CD8-positive, alpha-beta memory T cell (primary cell): Measurements from ENCODE around the gene IQSEC1. TPM values are rescaled to one million over a fixed set of nuclear protein-coding genes. Genes with fewer than 3 reads are reported as not detected.

Source experiments
- CTCF ChIA-PET: fragments of 350-600 bp; sonication (Branson Sonifier 250); formaldehyde crosslinking; loops from one replicate; lab custom pipeline; 2021; ENCODE audit warnings: antibody characterized with exemption; lab: Charles Lee
- POLR2A ChIA-PET: fragments of 350-600 bp; sonication (Branson Sonifier 250); formaldehyde crosslinking; loops from one replicate; lab custom pipeline; 2021; ENCODE audit warnings: antibody characterized with exemption; lab: Charles Lee
- DNase-seq, 5 donors: peaks; one replicate each; pipeline versions ENCODE4 v3.0.0 to v3.0.0-alpha.2; 2020 to 2022; ENCODE audit warnings: mixed read lengths in 1 of 5
- H3K27ac ChIP-seq: one replicate; pipeline ENCODE4 v1.7.0; 2013; ENCODE audit warnings: low read depth, mild to moderate bottlenecking, low read length, moderate library complexity
- H3K27me3 ChIP-seq: 2 replicates; pipeline ENCODE4 v1.7.0; 2013; ENCODE audit warnings: low read length, mild to moderate bottlenecking; ENCODE audit not compliant: insufficient read depth, poor library complexity, severe bottlenecking
- H3K36me3 ChIP-seq: 2 replicates; pipeline ENCODE4 v1.7.0; 2013; ENCODE audit warnings: mild to moderate bottlenecking, low read length, moderate library complexity; ENCODE audit not compliant: insufficient read depth
- H3K4me1 ChIP-seq: 2 replicates; pipeline ENCODE4 v1.7.0; 2013; ENCODE audit warnings: mild to moderate bottlenecking, low read length, moderate library complexity; ENCODE audit not compliant: insufficient read depth
- H3K4me3 ChIP-seq: 2 replicates; pipeline ENCODE4 v1.7.0; 2013; ENCODE audit warnings: mild to moderate bottlenecking, low read length
- H3K9me3 ChIP-seq: 2 replicates; pipeline ENCODE4 v1.7.0; 2013; ENCODE audit warnings: mild to moderate bottlenecking, low read length
- H3K27ac Mint-ChIP-seq, 8 donors: one replicate each; pipeline ENCODE4 v1.8.0; 2020 to 2021; ENCODE audit warnings: mixed read lengths in 8 of 8, mild to moderate bottlenecking in 6 of 8, inconsistent platforms in 3 of 8, moderate library complexity in 3 of 8
- H3K27me3 Mint-ChIP-seq, 2 donors: one replicate each; pipeline ENCODE4 v1.8.0; 2020 to 2021; ENCODE audit warnings: mixed read lengths in 2 of 2, mild to moderate bottlenecking in 1 of 2, moderate library complexity in 1 of 2
- H3K36me3 Mint-ChIP-seq, 3 donors: one replicate each; pipeline ENCODE4 v1.8.0; 2020 to 2021; ENCODE audit warnings: mixed read lengths in 3 of 3, inconsistent platforms in 1 of 3, mild to moderate bottlenecking in 1 of 3
- H3K4me1 Mint-ChIP-seq, 3 donors: one replicate each; pipeline ENCODE4 v1.8.0; 2020 to 2021; ENCODE audit warnings: mixed read lengths in 3 of 3, inconsistent platforms in 1 of 3, mild to moderate bottlenecking in 1 of 3
- H3K4me3 Mint-ChIP-seq, 7 donors: one replicate each; pipeline ENCODE4 v1.8.0; 2020 to 2021; ENCODE audit warnings: mixed read lengths in 7 of 7, mild to moderate bottlenecking in 6 of 7, moderate library complexity in 4 of 7, inconsistent platforms in 2 of 7
- H3K9me3 Mint-ChIP-seq, 5 donors: one replicate each; pipeline ENCODE4 v1.8.0; 2020 to 2022; ENCODE audit warnings: mixed read lengths in 5 of 5, mild to moderate bottlenecking in 3 of 5, moderate library complexity in 2 of 5, inconsistent platforms in 1 of 5
- polyA plus RNA-seq: library from polyadenylated mRNA; unstranded; fragments of 300-500 nt; fragmentation: Illumina TruSeq; gene quantifications from one replicate; pipeline ENCODE4 v1.2.3, GENCODE V29; 2021
- total RNA-seq, 2 experiments: library from RNA; stranded (reverse); gene quantifications; one replicate each; pipeline ENCODE4 v1.2.3, GENCODE V29; 2021

Gene IQSEC1
- total and polyA plus RNA-seq, 3 experiments from 2014 or later: 18.5 to 33.7 (median 19.8) TPM

DNA sequence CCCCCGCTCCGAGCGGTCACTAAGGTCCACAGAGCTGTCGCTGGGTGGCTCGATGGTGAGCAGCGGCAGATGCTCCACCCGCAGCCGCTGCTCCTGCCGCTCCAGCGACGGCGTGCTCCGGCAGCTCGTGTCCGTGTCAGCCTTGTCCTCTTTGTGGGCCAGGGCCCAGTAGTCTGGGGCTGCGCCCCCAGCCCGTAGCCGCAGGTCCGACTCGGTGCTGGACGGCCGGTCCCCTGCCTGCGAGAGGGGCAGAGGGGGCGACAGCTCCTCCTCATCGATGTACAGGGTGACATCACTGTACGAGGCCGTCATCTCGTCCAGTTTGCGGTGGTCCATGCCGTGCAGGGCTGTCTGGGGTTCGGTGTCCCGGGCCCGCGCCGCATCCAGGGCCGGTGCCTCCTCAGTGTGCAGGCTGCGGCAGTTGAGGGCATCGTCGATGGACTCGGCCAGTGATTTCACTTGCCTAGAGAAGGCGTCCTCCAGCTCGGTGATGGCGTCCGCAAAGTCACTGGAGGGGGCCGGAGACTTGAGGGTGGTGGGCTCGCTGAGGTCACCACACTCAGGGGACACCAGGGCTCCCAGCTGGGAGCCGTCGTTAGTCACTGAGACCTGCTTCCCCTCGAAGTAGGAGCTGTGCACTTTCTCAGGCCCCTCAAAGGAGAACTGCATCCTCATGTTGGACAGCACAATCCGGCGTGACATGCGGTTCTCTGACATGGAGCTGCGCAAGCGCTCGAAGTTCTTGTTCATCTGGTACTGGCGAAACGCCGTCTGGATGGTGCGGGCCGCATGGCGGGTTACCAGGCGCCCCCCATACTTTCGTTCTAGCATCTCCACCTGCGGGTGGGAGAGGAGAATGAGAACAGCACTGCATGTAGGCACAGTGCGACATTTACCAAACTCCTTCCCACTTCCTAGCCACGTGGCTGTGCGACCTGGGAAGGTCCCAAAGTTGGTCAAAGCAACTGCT is 137.1 kb downstream of the IQSEC1 start:
- peak overlapping the region in 1 of 8 donors; percentile 21 for H3K27ac Mint-ChIP-seq
- H3K9me3 Mint-ChIP-seq: no peaks in the 10 kb centered on the region
- peaks cover 11 to 29% (median 11%) of the 10 kb centered on the region in 3 donors for H3K4me1 Mint-ChIP-seq
- no peaks in the 10 kb centered on the region for H3K9me3 ChIP-seq
- H3K36me3 ChIP-seq: peaks cover 53% of the 10 kb centered on the region
- H3K27me3 Mint-ChIP-seq: no peaks in the 10 kb centered on the region
- CTCF ChIA-PET: interaction anchor here (0.8 kb wide), 1 partner anchor 11 kb away, joined by 3 read pairs; no protein-coding TSS in a partner anchor
- no peak overlapping the region for H3K4me3 Mint-ChIP-seq
- H3K4me3 ChIP-seq: no peak overlapping the region
- no peaks in the 10 kb centered on the region for H3K27me3 ChIP-seq
- POLR2A ChIA-PET: no interaction called here
- H3K36me3 Mint-ChIP-seq: peaks cover 4 to 95% (median 12%) of the 10 kb centered on the region in 3 donors
- H3K27ac ChIP-seq: no peak overlapping the region
- no peaks in the 10 kb centered on the region for H3K4me1 ChIP-seq
- no peak for DNase-seq

DNA sequence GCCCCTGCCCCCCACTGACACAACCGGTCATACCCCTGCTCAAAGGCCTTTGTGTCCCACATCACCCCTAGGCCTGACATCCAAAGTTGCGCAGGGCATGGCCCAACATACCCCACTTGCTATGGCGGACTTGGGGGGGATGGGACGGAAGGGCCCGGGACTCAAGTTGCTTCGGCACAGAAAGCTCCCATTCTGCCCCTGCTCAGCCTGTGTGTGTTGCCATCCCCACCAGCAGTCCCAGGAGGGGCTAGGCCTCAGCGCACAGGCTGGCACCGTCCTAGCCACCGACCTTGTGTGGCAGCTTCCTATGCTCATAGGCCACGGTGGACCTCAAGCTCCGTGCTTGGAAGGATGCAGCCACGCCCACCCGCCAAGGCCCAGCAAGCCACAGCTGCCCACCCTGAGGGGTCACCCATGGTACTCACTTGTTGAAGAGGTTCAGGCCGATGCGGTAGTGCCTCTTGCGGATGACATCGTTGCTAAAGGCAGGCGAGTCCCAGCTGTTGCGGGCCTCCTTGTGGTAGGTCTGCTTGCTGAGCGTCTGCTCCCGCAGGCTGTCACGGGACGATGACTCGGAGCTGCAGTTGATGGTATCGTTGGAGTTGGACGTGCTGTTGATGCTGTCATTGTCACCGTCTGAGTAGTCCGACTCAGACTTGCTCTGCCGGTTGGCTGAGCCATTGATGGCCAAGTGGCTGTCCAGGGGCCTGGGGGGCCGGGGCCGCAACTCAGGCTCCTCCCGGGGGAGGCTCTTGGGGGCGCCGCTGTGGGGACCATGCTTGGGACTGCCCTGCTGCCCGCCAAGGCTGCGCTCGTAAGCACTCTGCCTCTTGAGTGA is 138.0 kb downstream of the IQSEC1 start:
- Histone ChIP-seq H3K9me3 (no peaks in the 10 kb centered on the region), H3K4me3 (no peak overlapping the region), H3K27me3 (no peaks in the 10 kb centered on the region), H3K4me1 (no peaks in the 10 kb centered on the region), H3K36me3 (peaks cover 48% of the 10 kb centered on the region), H3K27ac (no peak overlapping the region)
- H3K27me3 Mint-ChIP-seq: no peaks in the 10 kb centered on the region
- no peak for DNase-seq
- H3K36me3 Mint-ChIP-seq: peaks cover 4 to 92% (median 10%) of the 10 kb centered on the region in 3 donors
- ChIA-PET CTCF (no interaction called here), POLR2A (no interaction called here)
- H3K4me3 Mint-ChIP-seq: no peak overlapping the region
- peaks cover 11 to 37% (median 11%) of the 10 kb centered on the region in 3 donors for H3K4me1 Mint-ChIP-seq
- no peak overlapping the region for H3K27ac Mint-ChIP-seq
- no peaks in the 10 kb centered on the region for H3K9me3 Mint-ChIP-seq

DNA sequence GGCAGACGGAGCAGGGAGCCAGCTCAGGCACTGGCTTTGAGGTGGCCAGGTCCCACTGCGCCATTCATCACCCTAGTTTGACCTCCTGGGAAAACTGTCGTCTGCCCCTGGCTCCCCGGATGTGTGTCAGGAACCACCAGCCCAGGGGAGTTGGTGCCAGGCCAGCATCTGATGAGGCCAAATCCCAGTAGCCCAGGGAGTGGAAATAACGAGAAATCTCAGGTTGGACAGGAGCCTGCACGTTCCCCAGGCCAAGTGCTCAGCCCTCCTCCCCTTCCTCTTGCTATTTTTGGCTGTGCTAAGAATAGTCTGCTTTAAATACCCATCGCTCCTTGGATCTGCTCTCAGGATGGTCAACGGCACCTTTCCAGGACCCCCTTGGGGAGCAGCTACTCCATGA is 138.8 kb downstream of the IQSEC1 start:
- Mint-ChIP-seq H3K4me1 (peaks cover 12 to 41% (median 16%) of the 10 kb centered on the region in 3 donors), H3K9me3 (no peaks in the 10 kb centered on the region), H3K4me3 (no peak overlapping the region), H3K27me3 (no peaks in the 10 kb centered on the region), H3K27ac (peak overlapping the region in 1 of 8 donors; percentile 73), H3K36me3 (peaks cover 0 to 92% (median 5%) of the 10 kb centered on the region in 3 donors)
- POLR2A ChIA-PET: no interaction called here
- CTCF ChIA-PET: no interaction called here
- Histone ChIP-seq H3K36me3 (peaks cover 41% of the 10 kb centered on the region), H3K27me3 (no peaks in the 10 kb centered on the region), H3K27ac (no peak overlapping the region), H3K9me3 (no peaks in the 10 kb centered on the region), H3K4me3 (no peak overlapping the region), H3K4me1 (peaks cover 4% of the 10 kb centered on the region)
- no peak for DNase-seq

DNA sequence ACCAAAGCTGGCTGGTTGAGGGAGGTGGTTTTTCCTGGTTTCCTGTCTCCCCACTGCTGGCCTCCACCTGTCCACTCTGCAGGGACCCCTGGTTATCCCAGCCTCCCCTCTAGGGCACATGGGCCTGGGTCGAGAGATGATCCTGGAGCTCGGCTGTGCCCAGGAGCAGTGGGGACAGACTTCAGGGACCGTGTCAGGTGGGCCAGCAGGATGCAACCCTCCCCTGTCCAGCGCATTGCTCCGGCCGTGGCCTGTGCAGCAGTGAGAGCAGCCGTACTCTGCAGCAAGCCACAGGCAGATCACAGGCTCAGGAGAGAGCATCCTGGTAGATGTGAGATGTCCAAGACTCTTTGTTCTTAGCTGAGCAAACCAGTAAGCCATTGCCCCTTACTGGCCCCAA is 139.3 kb downstream of the IQSEC1 start:
- Mint-ChIP-seq H3K4me1 (peaks cover 17 to 43% (median 17%) of the 10 kb centered on the region in 3 donors), H3K36me3 (peaks cover 0 to 91% (median 4%) of the 10 kb centered on the region in 3 donors), H3K9me3 (no peaks in the 10 kb centered on the region), H3K4me3 (no peak overlapping the region), H3K27me3 (no peaks in the 10 kb centered on the region), H3K27ac (peak overlapping the region in 1 of 8 donors; percentile 43)
- ChIA-PET CTCF (no interaction called here), POLR2A (no interaction called here)
- H3K27me3 ChIP-seq: no peaks in the 10 kb centered on the region
- H3K4me1 ChIP-seq: peaks cover 4% of the 10 kb centered on the region
- no peaks in the 10 kb centered on the region for H3K9me3 ChIP-seq
- H3K27ac ChIP-seq: no peak overlapping the region
- no peak for DNase-seq
- peaks cover 36% of the 10 kb centered on the region for H3K36me3 ChIP-seq
- H3K4me3 ChIP-seq: no peak overlapping the region

DNA sequence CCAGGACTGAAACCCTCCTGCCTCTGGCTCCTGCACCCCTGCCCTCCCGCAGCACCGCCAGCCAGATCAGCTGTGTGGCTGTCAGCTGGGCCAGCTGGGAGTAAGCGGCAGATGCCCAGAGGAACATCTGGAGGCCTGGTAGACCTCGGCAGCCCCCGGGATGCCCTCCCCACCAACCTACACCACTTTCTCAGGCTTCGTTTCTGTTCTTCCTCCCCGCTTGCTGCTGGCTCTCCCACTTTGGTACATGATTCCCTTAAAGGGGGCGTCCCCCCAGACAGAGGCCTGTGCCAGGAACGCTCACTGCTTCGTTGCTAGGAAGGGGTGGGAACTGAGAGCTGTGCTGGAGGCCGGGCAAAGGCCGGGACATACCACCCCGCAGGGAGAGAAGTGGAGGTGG is 140.5 kb downstream of the IQSEC1 start:
- H3K9me3 Mint-ChIP-seq: no peaks in the 10 kb centered on the region
- CTCF ChIA-PET: no interaction called here

DNA sequence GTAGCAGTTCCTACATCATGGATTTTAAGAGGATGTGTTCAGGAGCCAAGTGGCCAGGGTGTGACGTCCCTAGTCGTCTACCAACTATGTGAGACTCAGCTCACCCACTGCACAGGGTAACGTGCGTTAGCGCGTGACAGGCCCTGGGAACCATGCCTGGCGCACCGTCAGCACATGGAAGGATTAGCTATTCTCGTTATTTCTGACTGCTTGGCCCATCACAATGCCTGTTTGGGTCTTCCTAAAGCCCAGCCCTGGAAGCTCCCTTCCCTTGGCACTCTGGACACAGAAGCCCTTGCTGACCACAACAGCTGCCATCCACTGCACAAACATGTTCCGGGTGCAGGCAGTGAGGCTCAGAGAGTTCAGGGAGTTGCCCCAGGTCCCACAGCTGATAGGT is 140.9 kb downstream of the IQSEC1 start:
- H3K27me3 Mint-ChIP-seq: no peaks in the 10 kb centered on the region
- peaks cover 0 to 87% (median 3%) of the 10 kb centered on the region in 3 donors for H3K36me3 Mint-ChIP-seq
- ChIA-PET POLR2A (no interaction called here), CTCF (no interaction called here)
- H3K27me3 ChIP-seq: no peaks in the 10 kb centered on the region
- peaks cover 4% of the 10 kb centered on the region for H3K4me1 ChIP-seq
- no peak for DNase-seq
- H3K27ac ChIP-seq: no peak overlapping the region
- no peaks in the 10 kb centered on the region for H3K9me3 ChIP-seq
- H3K9me3 Mint-ChIP-seq: no peaks in the 10 kb centered on the region
- peaks cover 35% of the 10 kb centered on the region for H3K36me3 ChIP-seq
- H3K27ac Mint-ChIP-seq: no peak overlapping the region
- no peak overlapping the region for H3K4me3 Mint-ChIP-seq
- H3K4me1 Mint-ChIP-seq: peaks cover 17 to 58% (median 22%) of the 10 kb centered on the region in 3 donors
- no peak overlapping the region for H3K4me3 ChIP-seq

More for the DNA sequence above, 140.5 kb downstream of the IQSEC1 start:
- POLR2A ChIA-PET: no interaction called here
- H3K27ac ChIP-seq: no peak overlapping the region
- no peaks in the 10 kb centered on the region for H3K9me3 ChIP-seq
- peaks cover 35% of the 10 kb centered on the region for H3K36me3 ChIP-seq
- H3K36me3 Mint-ChIP-seq: peaks cover 0 to 88% (median 3%) of the 10 kb centered on the region in 3 donors
- H3K27ac Mint-ChIP-seq: peak overlapping the region in 1 of 8 donors; percentile 58
- H3K4me1 Mint-ChIP-seq: peaks cover 17 to 54% (median 22%) of the 10 kb centered on the region in 3 donors
- peaks cover 4% of the 10 kb centered on the region for H3K4me1 ChIP-seq
- H3K4me3 ChIP-seq: no peak overlapping the region
- no peaks in the 10 kb centered on the region for H3K27me3 ChIP-seq
- no peaks in the 10 kb centered on the region for H3K27me3 Mint-ChIP-seq
- no peak for DNase-seq
- H3K4me3 Mint-ChIP-seq: no peak overlapping the region

DNA sequence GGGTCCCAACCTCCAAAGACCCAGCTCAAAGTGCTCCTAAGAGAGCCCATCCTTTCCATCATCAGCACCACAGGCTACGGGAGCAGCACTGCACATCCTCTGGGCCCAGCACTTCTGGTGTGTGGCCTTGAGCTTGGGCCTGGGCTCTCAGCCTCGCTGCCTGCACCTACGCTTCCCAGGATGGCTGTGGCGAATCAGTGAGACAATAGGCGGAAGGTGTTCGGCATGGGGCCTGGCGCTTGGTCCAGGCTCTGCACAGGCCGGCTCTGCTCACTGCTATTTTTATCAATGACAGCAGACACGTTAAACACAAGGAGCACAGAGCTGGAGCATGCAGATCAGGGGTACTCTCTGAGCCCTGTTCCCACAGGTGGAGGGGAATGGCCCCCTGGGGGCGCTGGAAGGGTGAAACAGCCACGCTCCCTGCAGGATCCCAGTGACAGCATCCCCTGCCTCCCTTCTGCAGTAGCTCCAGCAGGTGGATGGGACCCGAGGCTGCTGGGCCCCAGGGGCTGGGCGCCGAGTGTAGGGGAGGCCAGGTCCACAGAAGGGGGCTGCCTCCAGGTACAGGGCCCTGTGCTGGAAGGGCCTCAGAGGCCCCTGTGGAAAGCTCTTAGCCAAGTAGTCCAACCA is 141.8 kb downstream of the IQSEC1 start:
- no peaks in the 10 kb centered on the region for H3K27me3 ChIP-seq
- POLR2A ChIA-PET: no interaction called here
- H3K36me3 ChIP-seq: peaks cover 32% of the 10 kb centered on the region

More for the DNA sequence above, 141.8 kb downstream of the IQSEC1 start:
- H3K4me1 Mint-ChIP-seq: peaks cover 17 to 58% (median 22%) of the 10 kb centered on the region in 3 donors
- H3K9me3 ChIP-seq: no peaks in the 10 kb centered on the region
- no peaks in the 10 kb centered on the region for H3K9me3 Mint-ChIP-seq
- DNase-seq: no peak
- no peak overlapping the region for H3K4me3 Mint-ChIP-seq
- no peaks in the 10 kb centered on the region for H3K27me3 Mint-ChIP-seq
- no peak overlapping the region for H3K27ac ChIP-seq
- peaks cover 4% of the 10 kb centered on the region for H3K4me1 ChIP-seq
- CTCF ChIA-PET: interaction anchor here (1.1 kb wide), 1 partner anchor 69 kb away, joined by 3 read pairs; no protein-coding TSS in a partner anchor
- H3K4me3 ChIP-seq: no peak overlapping the region
- H3K36me3 Mint-ChIP-seq: peaks cover 0 to 81% (median 3%) of the 10 kb centered on the region in 3 donors
- H3K27ac Mint-ChIP-seq: peak overlapping the region in 4 of 8 donors; percentile 17 to 82 (median 46)
